ENCODE measurements around the gene RAB7B. TPM values are rescaled to one million over a fixed set of nuclear protein-coding genes. Genes with fewer than 3 reads are reported as not detected.

Gene RAB7B
- total RNA-seq, 4 donors from 2014 or later: 0.15 to 0.62 (median 0.33) TPM; not detected in 1

GRCh38 chr1:205986292-205986691 is 16.9 kb downstream of the RAB7B start:
- Histone ChIP-seq H3K9me3 (no peaks in the 10 kb centered on the region), H3K4me1 (peaks cover 0 to 4% of the 10 kb centered on the region in 2 donors), H3K27ac (no peak overlapping the region), H3K4me3 (no peak overlapping the region), H3K36me3 (no peaks in the 10 kb centered on the region), H3K27me3 (no peaks in the 10 kb centered on the region)
- intact Hi-C loops (cut with DNase I; ENCODE audit: low total_unique reads) (no loop called here), in situ Hi-C loops (cut with MboI; ENCODE audit: low sequenced_read_pairs in 4 of 4) (loop anchor here in 3 of 4 donors (5.0 to 25.0 kb wide), 5 partner anchors 71 to 324 kb away; no protein-coding TSS in a partner anchor)
- TF ChIP-seq POLR2A (IDR thresholded peaks at IDR 0.05) (no peak), CTCF (IDR thresholded peaks at IDR 0.05 in 4 of 5, conservative IDR thresholded peaks at IDR 0.05 in 1 of 5) (no peak)
- ATAC-seq: no peak
- no peak for DNase-seq

GRCh38 chr1:205985330-205986005 is 17.7 kb downstream of the RAB7B start:
- H3K4me3 ChIP-seq: no peak overlapping the region
- H3K4me1 ChIP-seq: peaks cover 0 to 4% of the 10 kb centered on the region in 2 donors
- intact Hi-C loops (cut with DNase I; ENCODE audit: low total_unique reads) (no loop called here), in situ Hi-C loops (cut with MboI; ENCODE audit: low sequenced_read_pairs in 4 of 4) (loop anchor here in 3 of 4 donors (5.0 to 25.0 kb wide), 5 partner anchors 71 to 323 kb away; no protein-coding TSS in a partner anchor)
- H3K9me3 ChIP-seq: no peaks in the 10 kb centered on the region
- no peaks in the 10 kb centered on the region for H3K27me3 ChIP-seq
- H3K27ac ChIP-seq: no peak overlapping the region
- no peaks in the 10 kb centered on the region for H3K36me3 ChIP-seq
- DNase-seq: no peak
- TF ChIP-seq POLR2A (IDR thresholded peaks at IDR 0.05) (no peak), CTCF (IDR thresholded peaks at IDR 0.05 in 4 of 5, conservative IDR thresholded peaks at IDR 0.05 in 1 of 5) (no peak)
- ATAC-seq: no peak

- Histone ChIP-seq H3K36me3 (no peaks in the 10 kb centered on the region), H3K4me1 (peaks cover 0 to 4% of the 10 kb centered on the region in 2 donors), H3K27ac (no peak overlapping the region), H3K9me3 (no peaks in the 10 kb centered on the region), H3K4me3 (no peak overlapping the region), H3K27me3 (no peaks in the 10 kb centered on the region)
- intact Hi-C loops (cut with DNase I; ENCODE audit: low total_unique reads) (loop anchor here (1.0 kb wide), 1 partner anchor 122 kb away; no protein-coding TSS in a partner anchor), in situ Hi-C loops (cut with MboI; ENCODE audit: low sequenced_read_pairs in 4 of 4) (loop anchor here (5.0 to 25.0 kb wide), 8 partner anchors 62 to 322 kb away; no protein-coding TSS in a partner anchor)
- ATAC-seq (peak; percentile 71 to 82), DNase-seq (peak; percentile 38 to 50)
- TF ChIP-seq POLR2A (IDR thresholded peaks at IDR 0.05) (no peak), CTCF (IDR thresholded peaks at IDR 0.05 in 4 of 5, conservative IDR thresholded peaks at IDR 0.05 in 1 of 5) (peak; percentile 38 to 67 (median 58))
Observed at GRCh38 chr1:205983925-205984725, 19.1 kb downstream of the RAB7B start.

DNA sequence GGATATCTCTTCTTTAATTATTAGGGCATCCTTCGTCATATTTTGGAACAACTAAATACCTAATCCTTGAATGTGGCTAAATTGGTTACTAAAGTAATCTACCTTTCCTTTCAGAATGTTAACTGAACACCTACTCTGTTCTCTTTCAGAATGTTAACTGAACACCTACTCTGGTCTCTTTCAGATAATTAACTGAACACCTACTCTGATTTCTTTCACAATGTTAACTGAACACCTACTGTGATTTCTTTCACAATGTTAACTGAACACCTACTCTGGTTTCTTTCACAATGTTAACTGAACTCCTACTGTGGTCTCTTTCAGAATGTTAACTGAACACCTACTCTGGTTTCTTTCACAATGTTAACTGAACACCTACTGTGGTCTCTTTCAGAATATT is 21.9 kb downstream of the RAB7B start:
- Histone ChIP-seq H3K27ac (no peak overlapping the region), H3K9me3 (no peaks in the 10 kb centered on the region), H3K27me3 (no peaks in the 10 kb centered on the region), H3K36me3 (no peaks in the 10 kb centered on the region), H3K4me3 (no peak overlapping the region), H3K4me1 (peaks cover 7 to 11% of the 10 kb centered on the region in 2 donors)
- DNase-seq (no peak), ATAC-seq (no peak)
- in situ Hi-C loops (cut with MboI; ENCODE audit: low sequenced_read_pairs in 4 of 4): loop anchor here (5.0 to 25.0 kb wide), 8 partner anchors 59 to 319 kb away; no protein-coding TSS in a partner anchor
- TF ChIP-seq POLR2A (IDR thresholded peaks at IDR 0.05) (no peak), CTCF (IDR thresholded peaks at IDR 0.05 in 4 of 5, conservative IDR thresholded peaks at IDR 0.05 in 1 of 5) (no peak)
- intact Hi-C loops (cut with DNase I; ENCODE audit: low total_unique reads): no loop called here
